HL-60/S4 treated with phorbol 12-myristate 13-acetate at 8.2 ng/mL for 4 days and 3 days (cell line): ENCODE data around the gene OR2A1.
"Not testable (repeated sequence)": the region's sequence is repeated elsewhere in the genome, so short reads cannot be mapped to it uniquely, and the experiment has no call there.

Source experiments
- in situ Hi-C: fragments of 300-500 bp; cut with MboI; formaldehyde crosslinking; loops from 2 replicates; pipeline ENCODE4 v1.15.0; 2022; ENCODE audit warnings: low sequenced_read_pairs

Gene OR2A1, protein sequence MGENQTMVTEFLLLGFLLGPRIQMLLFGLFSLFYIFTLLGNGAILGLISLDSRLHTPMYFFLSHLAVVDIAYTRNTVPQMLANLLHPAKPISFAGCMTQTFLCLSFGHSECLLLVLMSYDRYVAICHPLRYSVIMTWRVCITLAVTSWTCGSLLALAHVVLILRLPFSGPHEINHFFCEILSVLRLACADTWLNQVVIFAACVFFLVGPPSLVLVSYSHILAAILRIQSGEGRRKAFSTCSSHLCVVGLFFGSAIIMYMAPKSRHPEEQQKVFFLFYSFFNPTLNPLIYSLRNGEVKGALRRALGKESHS

DNA sequence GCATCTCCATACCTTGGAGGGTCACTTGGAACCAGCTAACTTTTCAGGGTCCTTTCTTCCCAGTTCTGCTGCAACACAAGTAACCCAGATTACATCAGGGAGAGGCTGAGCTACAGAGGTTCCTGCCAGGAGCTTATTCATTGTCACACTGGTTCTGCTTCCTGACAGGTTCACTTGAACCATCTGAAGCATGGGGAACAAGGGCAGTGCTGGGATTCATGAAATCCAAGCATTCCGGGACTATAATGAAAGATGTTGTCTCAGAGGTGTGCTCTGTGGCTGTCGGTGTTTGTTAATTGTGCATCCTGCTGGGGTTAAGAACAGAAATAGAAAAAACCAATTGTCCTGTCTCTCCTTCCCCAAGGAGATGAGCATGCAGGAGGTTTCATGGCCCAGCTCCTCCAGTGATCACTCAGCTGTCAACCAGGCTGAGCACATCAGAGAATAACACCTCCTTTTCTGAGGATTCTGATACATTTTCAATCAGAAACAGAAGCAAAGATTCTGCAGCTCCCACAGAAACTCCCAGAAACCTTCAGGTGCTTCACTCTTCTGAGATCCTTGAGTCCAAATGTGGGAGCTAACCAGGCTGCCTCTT is at the start of gene OR2A1:
Gene OR2A1 (plus strand): TSS at position 548 of the 598 bp plus-strand sequence. CDS start 5,706 bp downstream, outside the sequence.
- in situ Hi-C loops = not testable (repeated sequence)

DNA sequence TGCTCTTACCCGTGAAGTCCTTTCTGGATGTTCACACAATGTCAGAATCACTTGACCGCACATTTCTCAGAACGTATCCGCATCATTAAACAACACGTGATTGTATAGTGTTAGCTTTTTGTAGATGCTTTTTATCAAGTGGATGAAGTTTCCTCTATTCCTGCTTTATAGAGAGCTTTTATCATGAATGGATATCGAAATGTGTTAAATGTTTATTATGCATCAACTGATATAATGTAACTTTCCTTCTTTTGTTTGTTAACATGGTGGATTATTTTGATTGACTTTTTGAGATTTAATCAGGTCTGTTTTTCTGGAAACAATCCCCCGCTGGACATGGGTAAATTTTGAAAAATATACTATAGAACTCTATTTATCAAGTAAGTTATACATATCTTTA is 47.5 kb upstream of the OR2A1 start, which contains the start of gene OR2A7:
Gene OR2A7 (minus strand): TSS at position 101 of the 400 bp plus-strand sequence. CDS start 5,164 bp downstream, outside the sequence.
- in situ Hi-C loops = not testable (repeated sequence)

DNA sequence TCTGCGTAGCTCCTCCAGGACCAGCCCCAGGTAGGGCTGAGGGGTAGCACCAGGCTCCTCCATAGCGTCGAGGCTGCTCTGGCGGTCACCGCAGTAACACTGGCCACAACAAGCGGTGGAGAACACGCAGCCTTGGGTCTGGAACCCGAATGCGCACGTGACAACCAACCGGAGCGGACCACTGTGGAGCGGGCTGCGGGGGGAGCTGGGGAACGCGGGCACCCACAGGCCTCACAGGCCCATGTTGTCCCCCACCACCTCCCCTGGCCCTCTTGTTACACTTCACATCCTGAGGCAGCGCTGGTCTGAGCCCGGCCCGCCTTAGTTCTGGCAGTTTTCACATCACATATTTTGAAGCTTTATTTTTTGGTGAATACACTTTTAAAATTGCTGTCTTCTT is 43.0 kb upstream of the OR2A1 start, which contains the start of gene CTAGE8:
Gene CTAGE8 (minus strand): TSS at position 101 of the 400 bp plus-strand sequence. CDS start 38 bp downstream, at position 63.
- in situ Hi-C loops = not testable (repeated sequence)

DNA sequence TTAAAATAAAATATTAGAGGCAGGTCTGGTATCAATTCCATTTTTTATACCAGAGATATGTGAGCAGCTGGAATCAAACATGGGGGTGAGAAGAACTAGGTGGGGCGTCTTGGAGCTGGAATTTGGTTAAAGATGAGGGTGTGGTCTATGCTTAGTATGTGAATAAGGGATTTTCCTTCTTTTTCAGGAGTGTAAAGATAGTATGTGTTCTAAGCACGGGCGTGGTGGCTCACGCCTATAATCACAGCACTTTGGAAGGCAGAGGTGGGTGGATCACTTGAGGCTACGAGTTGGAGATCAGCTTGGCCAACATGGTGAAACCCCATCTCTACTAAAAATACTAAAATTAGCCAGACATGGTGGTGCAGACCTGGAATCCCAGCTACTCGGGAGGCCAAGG is 36.9 kb upstream of the OR2A1 start:
- in situ Hi-C loops = not testable (repeated sequence)

DNA sequence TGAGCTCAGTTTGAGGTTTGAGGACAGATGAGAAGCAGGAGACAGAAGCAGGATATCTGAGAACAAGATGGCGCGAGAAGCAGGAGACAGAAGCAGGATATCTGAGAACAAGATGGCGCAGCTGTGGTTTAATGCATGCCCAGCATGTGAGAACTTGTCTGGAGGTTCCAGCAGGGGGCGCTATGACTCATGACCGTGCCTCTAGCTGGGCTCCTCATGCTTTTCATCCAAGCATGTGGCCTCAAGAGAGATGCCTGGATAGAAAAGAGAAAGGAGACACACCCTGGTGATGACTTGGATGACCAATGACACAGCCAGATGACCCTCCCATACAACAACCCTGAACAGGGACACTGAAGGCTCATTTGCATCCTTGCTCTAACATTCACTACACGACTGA is 32.2 kb upstream of the OR2A1 start:
- in situ Hi-C loops = not testable (repeated sequence)

DNA sequence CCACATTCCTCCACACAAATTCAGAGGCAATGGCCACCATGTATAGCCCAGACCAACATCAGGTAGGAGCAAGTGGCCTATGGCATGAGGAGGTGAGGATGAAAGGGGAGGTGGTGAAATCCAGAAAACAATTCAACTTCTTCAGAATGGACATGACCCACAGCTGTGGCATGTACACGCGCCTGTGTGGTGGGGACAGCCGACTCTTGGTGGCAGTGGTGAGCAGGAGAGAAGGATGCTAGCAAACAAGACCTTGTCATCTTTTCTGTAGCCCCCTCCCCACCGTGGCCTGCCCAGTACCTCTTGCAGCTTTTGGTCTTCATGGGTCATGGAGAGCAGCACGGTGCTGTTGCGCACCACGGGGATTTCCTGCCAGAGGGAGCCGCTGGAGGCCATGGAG is 30.2 kb upstream of the OR2A1 start:
- in situ Hi-C loops = not testable (repeated sequence)

DNA sequence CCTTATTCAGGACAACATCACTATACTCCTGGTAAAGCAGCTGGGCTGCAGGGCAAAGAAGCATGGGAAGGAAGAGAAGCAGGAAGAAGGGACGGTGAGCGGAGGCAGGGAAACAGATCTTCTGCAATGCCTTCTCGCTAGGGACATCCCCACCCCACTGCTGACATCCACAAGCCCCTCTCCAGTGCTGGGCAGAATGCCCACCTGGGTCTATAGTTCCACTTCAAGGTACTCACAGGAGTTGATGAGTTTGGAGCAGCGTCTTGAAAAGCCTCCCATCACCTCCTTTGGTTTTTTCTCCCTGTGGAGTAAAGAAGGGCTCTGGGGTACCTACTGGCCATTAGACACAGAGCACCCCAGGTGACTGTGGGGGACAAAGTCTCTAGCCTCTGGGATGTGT is 29.7 kb upstream of the OR2A1 start:
- in situ Hi-C loops = not testable (repeated sequence)

DNA sequence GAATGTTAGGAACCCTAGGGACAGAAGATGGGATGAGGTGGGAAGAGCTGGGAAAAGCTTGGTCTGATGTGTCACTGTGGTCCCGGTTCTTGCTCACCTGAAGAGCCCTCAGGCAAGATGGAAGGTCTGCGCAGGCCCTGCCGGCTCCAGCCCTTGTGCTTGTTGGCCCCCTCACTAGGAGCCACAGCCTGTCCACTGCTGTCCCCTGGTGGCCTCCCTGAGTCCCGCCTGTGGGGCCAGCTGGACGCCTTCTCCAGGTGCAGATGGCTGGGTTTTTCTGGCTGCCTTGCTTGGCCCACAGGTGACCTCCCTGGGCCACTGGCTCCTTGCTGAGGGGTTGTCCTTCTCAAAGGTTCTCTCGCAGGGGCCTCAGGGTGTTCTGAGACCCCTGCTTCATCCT is 28.5 kb upstream of the OR2A1 start:
- in situ Hi-C loops = not testable (repeated sequence)

DNA sequence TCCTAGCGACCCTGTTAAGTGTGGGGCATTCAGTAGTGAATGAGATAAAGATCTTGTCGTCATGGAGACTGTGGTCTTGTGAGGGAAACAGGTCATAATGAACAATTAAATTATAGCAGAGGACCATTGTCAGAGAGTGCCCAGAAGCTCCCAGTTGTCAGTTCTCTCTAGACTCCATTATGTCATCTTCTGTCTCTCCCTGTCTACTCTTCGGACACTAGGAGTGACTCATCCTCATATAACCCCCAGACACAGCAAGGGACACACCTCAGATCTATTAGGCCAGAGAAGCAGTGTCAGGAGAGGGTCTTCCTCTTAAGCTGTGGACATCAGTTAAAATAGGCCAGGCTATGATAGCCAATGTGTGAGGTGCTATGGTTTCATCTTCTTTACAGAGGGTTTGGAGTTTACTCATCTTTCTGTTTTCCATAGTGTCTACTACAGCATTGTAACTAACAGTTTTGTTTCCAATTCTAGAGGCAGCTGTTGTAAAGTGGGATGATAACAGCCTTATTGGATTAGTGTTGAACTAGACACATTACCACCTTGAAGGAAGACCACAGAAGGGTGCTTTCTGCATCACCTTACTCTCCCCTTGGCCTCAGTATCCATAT is 24.9 kb upstream of the OR2A1 start:
- in situ Hi-C loops = not testable (repeated sequence)

DNA sequence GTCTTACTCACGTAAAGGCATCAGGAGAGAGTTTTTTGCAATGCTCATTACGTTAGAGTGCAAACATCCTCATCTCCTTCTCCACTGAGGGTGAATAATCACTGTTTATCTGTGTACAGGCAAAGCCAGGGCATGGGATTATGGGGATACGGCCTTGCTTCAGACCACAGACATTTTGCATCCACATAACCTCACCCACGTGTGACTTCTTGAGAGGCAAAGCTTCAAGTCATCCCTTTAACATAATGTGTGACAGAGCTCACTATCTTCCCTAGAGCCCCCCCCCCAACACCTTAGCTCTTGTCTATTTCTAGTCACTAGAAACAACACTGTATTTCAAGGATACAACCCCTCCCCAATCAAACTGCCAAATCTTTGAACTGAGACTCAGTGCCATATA is 20.6 kb upstream of the OR2A1 start:
- in situ Hi-C loops = not testable (repeated sequence)

DNA sequence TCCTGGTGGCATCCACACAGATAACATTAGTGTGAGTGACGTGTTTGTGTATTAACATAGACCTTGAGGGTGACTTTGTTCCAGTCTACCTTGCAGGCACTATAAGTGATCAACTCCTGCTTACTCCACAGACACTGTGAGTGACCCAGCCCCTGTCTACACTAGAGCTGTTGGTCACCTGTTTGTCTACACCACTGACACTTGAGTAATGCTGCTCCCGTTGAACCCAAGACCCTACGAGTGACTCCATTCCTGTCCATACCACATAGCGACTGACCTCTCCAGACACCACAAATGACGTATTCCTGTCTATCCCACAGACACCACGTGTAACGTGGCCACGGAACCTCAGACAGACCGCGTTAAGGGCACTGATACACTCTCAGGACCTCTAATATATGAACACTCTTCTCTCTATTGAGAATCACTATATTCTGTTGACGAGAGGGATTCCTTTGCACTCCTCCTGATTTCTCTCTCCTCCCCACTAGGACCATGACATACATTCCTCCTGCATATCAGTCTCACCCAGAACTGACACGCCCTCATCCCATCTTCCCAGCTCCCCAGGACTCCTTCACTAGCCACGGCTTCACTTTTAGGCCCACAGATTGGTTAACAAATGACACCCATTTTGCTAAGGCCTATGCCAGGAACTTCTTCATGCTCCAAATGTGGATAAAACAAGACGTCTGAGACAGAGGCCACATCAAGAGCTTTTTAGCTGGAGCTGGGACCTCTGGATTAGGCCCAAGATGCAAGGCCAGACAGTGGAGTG is 19.6 kb upstream of the OR2A1 start:
- in situ Hi-C loops = not testable (repeated sequence)

DNA sequence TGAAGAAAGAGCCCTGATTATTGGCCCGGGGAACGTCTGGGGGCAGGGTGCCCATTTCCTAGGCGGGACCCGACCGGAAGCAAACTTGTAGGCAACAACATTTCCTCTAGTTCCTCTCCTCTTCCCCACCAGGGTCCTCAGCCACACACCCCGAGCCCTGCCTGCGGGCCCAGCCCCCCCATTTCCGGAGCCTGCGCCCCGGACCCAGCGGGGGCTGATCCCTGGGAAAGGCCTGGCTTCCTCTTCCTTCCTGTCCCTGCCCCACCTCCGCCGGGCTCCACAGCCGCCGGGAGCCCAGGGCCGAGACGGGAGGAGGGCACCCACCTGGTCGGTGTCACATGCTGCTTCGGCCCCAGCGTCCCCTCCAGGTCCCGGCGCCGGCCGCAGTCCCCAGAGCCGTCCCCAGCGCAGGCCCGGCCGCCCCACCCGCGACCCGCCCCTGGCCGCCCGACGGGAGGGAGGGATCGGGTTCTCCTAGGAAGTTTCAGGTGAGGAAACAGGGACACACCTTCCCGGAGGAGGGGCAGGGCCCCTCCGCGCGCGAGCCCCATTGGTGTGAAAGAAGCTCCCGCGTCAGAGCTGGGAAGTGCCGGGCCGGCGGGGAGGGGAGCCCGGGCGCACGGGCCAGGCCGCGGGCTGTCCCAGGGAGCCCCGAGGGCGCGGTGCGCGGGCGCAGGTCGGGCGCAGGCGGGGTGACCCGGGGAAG is 18.3 kb upstream of the OR2A1 start:
- in situ Hi-C loops = not testable (repeated sequence)

DNA sequence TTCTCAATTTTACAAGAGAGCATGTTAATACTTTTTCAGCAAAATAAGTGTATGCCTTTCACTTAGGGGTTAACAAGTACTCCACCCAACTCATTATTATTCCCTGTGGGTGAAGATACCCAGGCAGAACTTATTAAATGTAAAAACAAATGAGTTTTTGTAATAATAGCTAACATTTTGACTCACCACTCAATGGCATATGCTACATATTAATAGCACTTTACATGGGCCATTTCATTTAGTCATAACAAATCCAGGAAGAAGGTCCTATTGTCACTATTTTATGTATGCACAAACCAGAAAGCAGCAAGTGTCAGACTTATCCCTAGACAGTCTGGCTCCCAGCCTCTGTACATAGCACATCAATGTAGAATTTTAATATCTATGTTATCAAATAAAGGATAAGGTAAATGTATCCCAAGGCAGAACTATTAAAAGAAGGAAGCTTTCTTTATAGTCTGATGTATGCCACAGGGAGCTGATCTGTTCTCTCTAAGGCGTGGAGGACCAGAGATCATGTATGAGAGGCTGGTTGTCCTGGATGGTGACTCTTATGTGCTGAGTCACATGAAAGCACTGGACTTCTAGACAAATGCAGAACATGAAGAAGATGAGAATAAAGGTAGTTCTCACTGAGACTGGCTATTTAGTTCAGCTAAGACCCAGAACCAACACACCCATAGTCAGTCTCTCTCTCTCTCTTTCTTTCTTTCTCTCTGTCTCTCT is 9.5 kb upstream of the OR2A1 start:
- in situ Hi-C loops = not testable (repeated sequence)

DNA sequence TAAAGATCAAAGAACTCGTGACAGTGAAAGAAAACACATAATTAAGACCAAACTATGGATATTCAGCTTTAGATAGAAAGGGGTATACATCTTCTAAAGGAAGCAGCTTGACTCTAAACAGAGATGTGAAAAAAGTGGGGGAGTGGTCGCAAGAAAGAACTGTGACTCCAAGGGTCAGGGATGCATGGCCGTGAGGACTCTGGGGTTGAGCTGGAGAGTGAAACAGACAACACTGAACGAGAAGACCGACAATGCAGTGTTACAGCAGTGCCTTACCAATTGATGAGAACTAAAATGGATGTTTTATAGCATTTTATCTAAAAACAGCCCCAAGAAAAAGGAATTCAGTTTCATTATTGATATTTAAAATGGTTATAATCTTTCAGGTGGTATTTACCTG is 8.6 kb upstream of the OR2A1 start:
- in situ Hi-C loops = not testable (repeated sequence)

DNA sequence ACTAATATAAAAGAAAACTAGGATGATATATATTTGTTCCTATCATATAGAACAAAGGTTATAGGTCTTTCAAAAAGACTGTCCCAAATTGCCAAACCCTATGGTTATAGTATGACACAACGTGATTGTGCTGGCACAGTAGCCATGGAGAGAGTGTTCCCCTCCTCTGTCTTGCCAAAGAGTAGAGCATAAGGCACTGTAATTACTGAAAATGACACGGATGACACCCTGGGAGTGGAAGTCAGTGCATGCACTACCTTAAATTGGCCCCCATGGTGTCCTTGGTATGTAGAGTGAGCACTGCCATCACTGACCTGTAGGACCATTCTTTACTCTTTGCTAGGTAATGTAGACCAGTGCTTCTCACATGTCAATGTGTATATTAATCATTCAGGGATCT is 7.1 kb upstream of the OR2A1 start:
- in situ Hi-C loops = not testable (repeated sequence)

DNA sequence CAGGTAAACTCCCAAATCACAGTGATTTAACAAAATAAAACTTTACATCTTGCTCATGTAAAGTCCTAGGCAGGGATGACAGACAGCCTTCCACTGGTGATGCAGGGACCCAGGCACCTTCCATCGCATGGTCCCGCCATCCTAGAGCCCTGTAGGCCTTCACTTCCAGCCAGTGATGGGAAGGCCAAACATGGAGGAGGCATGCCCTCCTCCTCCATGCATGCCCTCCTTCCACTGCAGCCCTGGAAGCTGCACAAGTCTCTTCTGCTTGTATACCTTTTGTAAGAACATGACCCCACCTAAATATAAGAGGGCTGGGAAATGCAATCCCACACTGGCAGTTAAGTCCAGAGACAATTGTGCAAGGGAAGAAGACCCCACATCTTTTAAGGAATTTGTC is 2.5 kb upstream of the OR2A1 start:
- in situ Hi-C loops = not testable (repeated sequence)

DNA sequence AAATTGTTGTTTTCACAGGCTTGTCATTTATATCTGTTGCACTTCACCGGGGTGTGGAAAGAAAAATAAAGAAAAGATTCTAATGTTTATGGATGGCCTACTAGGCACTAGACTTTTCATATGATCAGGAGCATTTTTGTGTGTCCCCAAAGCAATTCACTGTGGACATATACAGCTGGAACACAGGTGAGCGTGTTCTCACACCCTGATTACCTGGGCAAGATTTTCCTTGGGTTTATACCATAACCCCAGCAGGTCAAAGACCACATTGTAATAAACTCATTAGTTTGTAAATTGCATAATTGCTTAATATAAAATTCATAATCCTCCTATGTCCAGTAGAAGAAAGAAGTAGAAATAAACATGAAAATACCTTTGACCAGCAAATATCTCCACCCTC is 1.0 kb upstream of the OR2A1 start:
- in situ Hi-C loops = not testable (repeated sequence)

DNA sequence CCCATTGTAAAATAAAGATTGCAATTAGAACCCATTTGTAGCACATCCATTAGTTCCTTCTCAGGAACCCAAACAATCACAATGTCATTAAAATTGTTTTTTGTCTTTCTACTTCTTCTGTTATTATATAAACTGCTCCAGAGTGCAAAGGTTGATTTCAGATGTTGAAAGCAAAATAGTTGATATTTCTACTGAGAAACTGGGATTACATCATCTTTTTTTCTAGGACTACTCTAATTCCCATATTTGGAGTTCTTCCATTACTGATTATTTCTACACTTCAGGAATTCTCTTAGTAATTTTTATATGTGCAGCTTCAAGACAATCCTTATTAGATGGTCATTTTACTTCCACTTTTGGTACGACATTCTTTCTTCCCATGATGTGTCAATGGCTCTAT is 5.3 kb downstream of the OR2A1 start:
- in situ Hi-C loops = not testable (repeated sequence)

DNA sequence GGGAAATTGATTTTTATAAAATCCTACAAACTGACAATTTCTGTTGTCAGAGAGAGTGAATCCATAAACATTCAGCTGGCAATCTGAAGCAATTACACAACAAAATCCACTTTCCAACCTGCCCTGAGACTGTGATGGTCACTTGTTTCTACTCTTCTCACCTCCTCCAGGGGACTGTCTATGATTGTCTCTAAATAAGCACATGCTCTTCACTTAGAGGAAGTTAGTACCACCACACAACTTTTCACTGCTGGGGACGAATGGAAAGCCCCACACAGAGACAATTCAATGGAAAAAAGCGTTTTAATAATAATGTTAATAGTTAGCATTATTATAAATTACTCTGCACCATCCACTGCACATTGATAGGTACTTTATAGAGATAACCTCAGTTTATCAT is 7.3 kb downstream of the OR2A1 start:
- in situ Hi-C loops = not testable (repeated sequence)

DNA sequence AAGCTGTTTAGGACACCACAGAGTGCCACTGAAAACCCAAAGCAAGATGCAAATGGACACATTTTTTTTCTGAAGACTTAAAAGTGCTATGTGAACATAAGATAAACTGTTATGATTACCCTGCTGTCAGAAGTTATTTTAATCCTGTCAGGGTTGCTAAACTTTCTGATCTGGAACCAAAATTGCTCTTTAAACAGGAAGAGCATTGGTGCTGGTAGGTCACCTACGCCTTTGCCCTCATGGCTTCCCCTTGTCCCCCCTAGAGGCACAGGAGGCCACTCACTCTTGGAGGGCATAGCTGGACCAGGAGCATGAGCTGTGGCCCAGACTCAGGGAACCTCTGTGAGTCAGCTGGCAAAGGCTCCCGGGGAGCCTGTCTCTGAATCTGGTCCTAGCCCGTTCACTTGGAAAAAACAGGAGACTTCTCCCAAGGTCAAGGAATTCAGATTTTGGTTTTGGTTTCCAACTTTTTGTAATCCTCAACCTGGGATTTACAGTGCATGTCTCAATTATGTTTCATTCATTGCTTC is 9.5 kb downstream of the OR2A1 start:
- in situ Hi-C loops = not testable (repeated sequence)
